Measurements from ENCODE around the gene KNDC1.
"Not testable (repeated sequence)": the region's sequence is repeated elsewhere in the genome, so short reads cannot be mapped to it uniquely, and the experiment has no call there.

KNDC1 gene

GRCh38 chr10:133169173-133169947, 9.3 kb downstream of the KNDC1 start:
- no peak for TF ChIP-seq CTCF (IDR thresholded peaks at IDR 0.05; ENCODE audit: low read length, missing control alignments)
- no peak overlapping the region for H3K4me3 ChIP-seq (replicated peaks; ENCODE audit: low read depth, low read length)
- no peak for DNase-seq (ENCODE audit: low read depth)

- no peak for TF ChIP-seq CTCF (IDR thresholded peaks at IDR 0.05; ENCODE audit: low read length, missing control alignments)
- DNase-seq (ENCODE audit: low read depth), result no peak
- H3K4me3 ChIP-seq (replicated peaks; ENCODE audit: low read depth, low read length), result no peak overlapping the region
Observed at GRCh38 chr10:133170092-133170491, 10.1 kb downstream of the KNDC1 start.

DNA sequence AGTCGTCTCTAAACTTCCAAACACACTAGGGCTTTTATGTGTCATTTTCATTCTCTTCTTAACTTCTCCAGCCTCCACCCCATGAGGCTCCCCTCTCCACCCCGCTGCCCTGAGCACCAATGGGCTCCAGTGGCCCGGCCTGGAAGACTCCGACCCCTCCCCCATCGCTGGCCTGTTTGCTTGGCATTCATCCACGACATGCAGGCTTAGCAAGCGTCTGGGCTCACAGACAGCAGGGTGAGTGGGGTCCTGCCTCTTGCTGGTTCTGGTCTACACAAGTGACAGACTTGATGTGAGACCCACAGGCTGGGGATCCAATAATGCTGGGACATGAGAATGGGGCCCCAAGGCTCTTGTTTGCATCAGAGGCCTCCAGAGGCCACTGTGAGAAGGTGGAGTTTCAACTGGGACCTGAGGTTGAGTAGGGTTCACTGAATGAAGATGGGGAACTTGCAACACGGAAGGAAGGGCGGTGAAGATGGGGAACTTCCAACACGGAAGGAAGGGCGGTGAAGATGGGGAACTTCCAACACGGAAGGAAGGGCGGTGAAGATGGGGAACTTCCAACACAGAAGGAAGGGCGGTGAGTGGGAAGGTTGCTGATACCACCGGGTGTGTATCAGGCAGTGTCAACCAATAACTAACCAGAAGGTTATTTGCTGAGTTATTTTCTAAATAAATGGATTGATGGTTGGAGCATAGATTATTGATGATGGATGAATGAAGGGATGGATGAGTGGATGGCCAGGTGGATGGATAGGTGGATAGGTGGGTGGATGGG, 14.0 kb downstream of the KNDC1 start:
- no peak for DNase-seq (ENCODE audit: low read depth)
- no peak overlapping the region for H3K4me3 ChIP-seq (replicated peaks; ENCODE audit: low read depth, low read length)
- TF ChIP-seq CTCF (IDR thresholded peaks at IDR 0.05; ENCODE audit: low read length, missing control alignments), result no peak

DNA sequence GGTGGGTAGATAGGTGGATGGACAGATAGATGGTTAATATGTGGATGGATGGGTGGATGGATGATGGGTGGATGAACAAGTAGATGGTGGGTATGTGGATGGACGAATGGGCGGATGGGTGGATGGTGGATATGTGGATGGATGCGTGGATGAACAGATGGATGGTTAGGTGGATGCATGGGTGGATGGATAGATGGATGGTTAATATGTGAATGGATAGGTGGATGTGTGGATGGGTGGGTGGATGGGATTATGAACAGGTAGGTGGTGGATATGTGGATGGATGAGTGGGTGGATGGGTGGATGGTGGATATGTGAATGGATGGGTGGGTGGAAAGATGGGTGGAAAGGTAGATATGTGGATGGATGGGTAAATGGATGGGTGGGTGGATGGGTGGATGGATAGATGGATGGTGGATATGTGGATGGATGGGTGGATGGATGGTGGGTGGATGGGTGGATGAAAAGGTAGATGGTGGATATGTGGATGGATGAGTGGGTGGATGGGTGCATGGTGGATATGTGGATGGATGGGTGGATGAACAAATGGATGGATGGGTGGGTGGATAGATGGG, 14.8 kb downstream of the KNDC1 start:
- no peak for TF ChIP-seq CTCF (IDR thresholded peaks at IDR 0.05; ENCODE audit: low read length, missing control alignments)
- no peak overlapping the region for H3K4me3 ChIP-seq (replicated peaks; ENCODE audit: low read depth, low read length)

DNA sequence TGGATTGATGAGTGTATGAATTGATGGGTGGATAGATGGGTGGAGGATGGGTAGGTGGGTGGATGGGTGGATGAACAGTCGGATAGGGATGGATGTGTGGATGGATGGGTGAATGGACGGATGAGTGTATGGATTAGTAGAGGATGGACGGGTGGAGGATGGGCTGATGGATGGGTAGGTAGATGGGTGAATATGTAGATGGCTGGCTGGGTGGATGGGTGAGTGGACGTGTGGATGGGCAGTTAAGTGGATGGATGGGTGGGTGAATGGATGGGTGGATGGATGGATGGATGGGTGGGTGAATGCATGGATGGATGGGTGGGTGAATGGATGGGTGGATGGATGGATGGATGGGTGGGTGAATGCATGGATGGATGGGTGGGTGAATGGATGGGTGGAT, 15.6 kb downstream of the KNDC1 start:
- not testable (repeated sequence) for DNase-seq (ENCODE audit: low read depth); H3K4me3 ChIP-seq (replicated peaks; ENCODE audit: low read depth, low read length)

More for the DNA sequence above, 14.8 kb downstream of the KNDC1 start:
- DNase-seq (ENCODE audit: low read depth), result no peak

- DNase-seq (ENCODE audit: low read depth), result no peak
- no peak for TF ChIP-seq CTCF (IDR thresholded peaks at IDR 0.05; ENCODE audit: low read length, missing control alignments)
- H3K4me3 ChIP-seq (replicated peaks; ENCODE audit: low read depth, low read length), result no peak overlapping the region
Observed at GRCh38 chr10:133176546-133176945, 16.5 kb downstream of the KNDC1 start.

- no peak overlapping the region for H3K4me3 ChIP-seq (replicated peaks; ENCODE audit: low read depth, low read length)
- no peak for DNase-seq (ENCODE audit: low read depth)
Observed at GRCh38 chr10:133177380-133178157, 17.6 kb downstream of the KNDC1 start.

More at GRCh38 chr10:133177380-133178157, 17.6 kb downstream of the KNDC1 start:
- no peak for TF ChIP-seq CTCF (IDR thresholded peaks at IDR 0.05; ENCODE audit: low read length, missing control alignments)

Measured in fibroblast of pulmonary artery (primary cell).